GM21528 (cell line): ENCODE data around the gene AMN.

Source experiments
- ATAC-seq: cut with Tn5 transposase; IDR thresholded peaks from one replicate; pipeline ENCODE4 v1.9.1; 2021; ENCODE audit warnings: mild to moderate bottlenecking, moderate library complexity; ENCODE audit not compliant: unreplicated experiment, low FRiP score

Gene AMN

DNA sequence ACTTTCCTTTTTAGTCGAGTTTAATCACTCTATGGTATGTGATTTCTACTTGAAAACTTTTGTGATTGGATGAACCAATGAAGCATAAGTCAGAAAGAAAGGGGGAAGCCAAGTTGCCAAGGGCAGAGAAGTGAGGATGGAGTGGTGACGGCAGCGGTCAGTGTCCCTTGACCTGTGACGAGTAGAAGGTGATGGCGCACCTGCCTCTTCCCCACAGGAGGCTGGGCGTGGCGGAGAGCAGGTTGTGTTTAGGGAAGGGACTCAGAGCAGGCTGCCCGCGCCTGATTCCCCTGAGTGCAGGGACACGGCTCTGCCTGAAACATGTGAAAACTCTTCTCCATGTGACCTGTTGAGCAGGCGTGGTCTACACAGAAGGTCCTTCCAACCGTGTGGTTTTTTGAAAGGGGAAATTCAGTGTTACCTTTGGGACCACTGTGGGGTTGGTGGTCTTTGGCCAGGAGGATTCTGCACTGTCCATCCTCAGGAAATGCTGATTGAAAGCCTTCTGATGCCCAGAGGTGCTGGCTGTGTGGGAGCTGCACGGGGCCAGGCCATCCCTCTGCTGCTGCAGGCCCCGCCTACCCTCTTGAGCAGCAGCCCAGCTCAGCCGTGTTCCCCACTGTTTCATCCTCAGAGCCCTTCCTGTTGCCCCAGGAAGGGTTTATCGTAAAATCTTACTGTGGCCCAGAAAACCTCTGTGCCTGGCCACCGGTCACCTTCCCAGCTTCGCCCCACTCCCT is 23.5 kb upstream of the AMN start:
- ATAC-seq, result no peak

DNA sequence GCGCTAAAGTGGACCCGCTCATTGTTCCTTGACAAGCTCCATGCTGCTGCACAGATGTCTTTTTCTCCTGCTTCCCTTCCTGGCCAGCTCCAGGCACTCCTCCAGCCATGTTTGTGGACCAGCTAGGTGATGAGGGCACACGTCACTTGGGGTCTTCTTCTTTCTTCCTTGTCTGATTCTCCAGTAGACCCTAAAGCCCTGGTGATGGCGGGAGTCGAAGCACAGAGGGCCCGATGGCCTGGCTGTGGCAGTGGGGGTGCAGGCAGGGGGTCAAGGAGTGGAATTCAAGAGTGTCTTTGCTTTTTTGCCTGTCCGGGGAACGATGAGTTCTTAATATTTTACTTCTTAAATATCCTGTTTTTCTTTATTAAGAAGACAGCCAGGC is 23.0 kb upstream of the AMN start:
- no peak for ATAC-seq

DNA sequence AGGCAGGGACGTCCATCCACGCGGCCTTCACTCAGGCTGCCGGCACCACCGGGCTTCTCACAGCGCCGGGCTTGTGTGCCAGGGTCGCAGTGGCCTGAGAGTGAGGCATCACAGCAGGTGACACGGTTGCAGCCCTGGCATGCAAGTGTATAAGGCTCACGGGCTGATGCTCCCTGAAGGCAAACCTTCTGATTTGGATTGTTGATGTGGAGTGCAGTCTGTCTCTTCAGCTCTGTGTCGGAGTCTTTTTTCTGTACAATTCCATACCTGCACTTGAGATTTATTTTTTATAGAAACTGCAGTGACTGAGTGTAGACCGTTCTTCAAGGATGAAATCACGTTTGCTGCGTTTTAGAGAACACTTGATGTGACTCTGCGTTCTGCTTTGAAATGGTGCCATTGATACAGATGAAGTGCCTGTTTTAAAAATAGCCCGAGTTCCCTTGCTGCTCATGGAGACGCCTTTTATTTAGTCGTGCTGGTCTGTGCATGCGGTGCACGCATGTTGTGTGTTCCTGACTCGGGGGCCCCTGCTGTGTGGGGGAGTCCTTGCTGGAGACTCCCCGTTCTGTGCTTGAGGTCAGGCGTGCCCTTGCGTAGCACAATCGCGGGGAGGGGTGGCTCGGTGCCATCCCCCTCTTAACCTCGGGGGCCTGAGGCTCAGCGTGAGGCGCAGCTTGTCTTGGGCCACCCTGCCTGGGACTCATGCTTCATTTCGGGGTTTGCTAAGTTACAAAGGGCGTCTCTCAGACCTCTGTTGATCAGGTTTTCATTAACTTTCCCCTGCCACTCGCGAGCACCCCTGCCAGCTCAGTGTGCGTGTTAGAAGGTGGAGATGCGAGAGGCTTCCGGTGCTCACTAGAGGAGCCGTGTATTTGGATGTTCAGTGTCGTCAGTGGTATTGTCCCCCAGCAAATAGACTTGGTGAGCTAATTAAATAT is 21.6 kb upstream of the AMN start:
- ATAC-seq, result peak; percentile 59

DNA sequence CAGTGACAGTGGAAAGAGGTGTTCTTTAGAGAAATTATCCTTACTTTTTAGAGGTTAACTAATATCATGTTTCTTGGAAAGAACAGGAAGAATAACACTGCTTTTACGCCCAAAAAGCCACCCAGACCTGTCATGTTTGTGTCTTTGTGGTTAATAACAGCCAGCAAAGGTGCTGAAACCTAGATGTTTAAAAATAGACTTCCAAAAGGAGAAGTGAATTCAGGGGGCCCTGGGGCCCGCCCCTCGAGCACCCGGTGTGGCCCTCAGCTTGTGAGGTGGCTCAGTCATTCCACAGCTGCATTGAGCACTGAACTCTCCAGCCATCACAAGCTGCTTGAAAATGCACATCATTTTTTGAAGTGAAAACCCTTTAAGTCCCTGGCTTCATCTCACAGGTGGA is 20.8 kb upstream of the AMN start:
- peak; percentile 68 for ATAC-seq

DNA sequence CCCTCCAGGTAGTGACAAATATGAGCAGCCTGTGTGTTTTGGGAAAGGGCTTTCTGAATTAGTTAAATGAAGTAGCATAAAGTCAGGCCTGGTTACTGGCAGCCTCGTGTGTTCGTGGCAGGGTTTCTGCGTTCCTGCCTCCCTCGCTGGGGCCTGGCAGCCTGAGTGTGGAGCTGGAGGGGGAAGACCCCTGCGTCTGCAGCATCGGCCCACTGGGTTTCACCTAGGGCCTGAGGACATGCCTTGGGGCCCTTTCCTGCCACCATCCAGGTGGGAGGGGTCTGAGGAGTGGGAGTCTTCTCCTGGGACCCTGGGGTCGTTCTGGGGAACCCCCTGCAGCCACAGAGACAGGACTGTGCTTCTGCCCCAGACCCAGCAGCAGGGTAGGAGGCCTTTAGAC is 20.4 kb upstream of the AMN start:
- peak; percentile 14 for ATAC-seq

DNA sequence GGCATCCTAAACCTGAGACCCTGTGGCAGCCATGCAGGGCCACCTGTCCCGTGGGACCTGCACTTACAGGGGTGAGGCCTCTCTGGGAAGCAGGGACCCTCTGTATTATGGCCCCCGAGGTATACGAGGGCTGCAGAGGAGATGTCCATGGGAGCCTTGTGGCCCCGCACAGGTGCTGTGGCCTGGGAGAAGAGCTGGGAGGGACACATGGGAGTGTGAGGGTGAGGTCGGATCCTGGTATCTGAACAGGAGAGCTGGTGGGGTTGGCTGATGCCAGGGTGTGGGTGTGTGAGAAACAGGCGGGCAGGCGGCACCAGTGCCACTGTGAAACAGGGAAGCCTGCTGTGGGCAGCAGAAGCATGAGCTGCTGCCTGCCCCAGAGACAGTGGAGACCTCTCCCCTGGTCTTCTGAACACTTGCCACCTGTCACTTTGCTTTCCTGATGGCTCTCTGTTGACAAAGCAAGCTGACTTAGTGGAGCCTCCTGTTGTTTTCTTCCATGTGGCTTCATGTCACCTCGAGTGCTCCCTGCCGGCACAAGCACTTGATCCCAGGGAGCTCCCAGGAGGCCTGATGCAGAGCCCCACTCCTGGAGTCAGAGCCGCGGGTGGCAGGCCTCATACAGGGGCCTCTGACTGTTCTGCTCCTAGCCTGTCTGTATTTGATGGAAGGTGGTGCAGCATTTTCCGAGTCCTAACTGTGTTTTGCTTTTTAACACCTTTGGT is 19.8 kb upstream of the AMN start:
- no peak for ATAC-seq

DNA sequence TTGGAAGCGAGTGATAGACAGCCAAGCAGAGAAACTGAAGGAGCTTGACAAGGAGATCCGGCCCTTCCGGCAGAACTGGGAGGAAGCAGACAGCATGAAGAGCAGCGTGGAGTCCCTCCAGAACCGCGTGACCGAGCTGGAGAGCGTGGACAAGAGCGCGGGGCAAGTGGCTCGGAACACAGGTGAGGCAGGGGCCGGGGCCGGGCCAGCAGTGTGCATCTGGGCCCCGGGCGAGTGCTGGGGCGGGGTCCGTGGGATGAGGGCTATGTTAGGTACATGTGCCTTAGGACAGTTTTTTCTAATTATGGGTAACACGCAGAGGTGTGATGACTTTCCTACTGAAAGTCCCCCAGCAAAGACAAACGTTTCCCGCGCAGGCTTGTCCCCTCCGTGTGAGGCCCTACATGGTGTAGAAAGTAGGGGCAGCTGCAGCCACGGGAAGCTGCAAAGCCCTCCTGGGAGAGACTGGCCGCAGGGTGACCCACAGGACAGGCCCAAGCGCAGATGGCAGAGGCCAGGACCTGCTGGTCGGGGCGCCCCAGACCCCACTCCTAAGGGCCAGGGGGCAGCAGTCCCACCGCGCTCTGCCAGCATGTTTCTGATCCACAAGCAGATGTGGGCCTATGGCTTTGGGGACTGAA is 19.1 kb upstream of the AMN start:
- no peak for ATAC-seq

DNA sequence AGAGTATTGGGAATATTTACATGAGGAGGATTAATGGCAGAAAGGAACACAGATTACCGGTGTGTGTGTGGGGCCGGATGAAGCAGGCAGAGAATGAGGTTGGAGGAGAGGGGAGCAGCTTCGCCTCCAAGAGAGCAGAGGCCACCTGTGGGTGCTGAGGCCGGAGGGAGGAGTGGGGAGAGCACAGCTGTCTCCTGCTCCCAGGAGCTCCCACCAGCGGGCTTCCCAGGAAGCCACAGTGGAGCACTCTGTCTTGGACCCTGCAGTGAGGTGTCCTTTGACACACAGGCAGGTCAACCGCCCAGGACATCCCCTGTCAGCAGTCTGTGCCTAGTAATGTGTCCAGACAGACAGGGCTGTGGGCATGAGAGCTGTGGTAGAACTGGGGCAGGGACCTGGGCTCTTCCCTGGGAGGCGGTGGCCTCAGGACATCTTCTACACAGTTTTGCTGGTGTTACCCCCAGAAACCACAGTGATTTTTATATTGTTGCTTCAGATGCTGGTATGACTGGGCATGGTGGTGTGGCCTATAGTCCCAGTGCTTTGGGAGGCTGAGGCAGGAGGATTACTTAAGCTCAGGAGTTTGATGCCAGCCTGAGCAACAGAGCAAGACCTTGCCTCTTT is 18.5 kb upstream of the AMN start:
- no peak for ATAC-seq

DNA sequence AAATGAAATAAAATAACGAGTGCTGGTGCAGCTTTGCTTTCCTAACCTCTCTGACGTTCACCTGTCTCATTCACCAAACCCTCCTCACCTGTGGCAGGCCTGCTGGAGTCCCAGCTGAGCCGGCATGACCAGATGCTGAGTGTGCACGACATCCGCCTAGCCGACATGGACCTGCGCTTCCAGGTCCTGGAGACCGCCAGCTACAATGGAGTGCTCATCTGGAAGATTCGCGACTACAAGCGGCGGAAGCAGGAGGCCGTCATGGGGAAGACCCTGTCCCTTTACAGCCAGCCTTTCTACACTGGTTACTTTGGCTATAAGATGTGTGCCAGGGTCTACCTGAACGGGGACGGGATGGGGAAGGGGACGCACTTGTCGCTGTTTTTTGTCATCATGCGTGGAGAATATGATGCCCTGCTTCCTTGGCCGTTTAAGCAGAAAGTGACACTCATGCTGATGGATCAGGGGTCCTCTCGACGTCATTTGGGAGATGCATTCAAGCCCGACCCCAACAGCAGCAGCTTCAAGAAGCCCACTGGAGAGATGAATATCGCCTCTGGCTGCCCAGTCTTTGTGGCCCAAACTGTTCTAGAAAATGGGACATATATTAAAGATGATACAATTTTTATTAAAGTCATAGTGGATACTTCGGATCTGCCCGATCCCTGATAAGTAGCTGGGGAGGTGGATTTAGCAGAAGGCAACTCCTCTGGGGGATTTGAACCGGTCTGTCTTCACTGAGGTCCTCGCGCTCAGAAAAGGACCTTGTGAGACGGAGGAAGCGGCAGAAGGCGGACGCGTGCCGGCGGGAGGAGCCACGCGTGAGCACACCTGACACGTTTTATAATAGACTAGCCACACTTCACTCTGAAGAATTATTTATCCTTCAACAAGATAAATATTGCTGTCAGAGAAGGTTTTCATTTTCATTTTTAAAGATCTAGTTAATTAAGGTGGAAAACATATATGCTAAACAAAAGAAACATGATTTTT is 17.1 kb upstream of the AMN start:
- no peak for ATAC-seq

DNA sequence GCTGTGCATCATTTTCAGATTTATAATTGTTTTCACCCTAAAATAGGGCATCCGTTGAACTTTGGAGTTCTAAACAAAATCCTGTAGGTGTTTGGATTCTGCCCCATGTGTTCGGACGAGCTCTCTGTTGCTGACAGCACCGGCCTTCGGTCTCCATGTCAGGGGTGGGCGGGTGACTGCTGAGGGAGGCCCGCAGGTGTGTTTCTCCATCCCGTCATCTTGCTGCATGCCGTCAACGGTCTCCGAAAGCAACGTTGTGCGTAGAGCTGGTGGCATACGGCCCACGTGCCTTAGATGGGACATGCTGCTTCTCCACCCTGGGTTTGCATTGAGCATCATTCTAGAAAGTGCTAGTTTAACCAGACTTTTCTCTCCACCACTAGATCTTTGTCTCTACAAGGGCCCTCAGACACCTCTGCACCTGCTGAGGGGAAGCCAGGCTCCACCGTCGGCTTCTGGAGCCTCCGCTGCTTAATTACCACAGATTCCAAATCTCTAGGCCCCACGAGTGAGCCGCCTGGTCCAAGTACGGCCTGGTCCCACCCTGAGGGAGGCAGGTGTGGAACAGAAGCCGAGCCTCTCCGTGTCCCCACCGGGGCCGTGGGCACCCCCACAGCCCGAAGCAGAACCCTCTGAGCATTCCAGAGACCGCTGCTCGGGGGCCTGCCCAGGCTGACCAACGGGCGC is 15.7 kb upstream of the AMN start:
- no peak for ATAC-seq

DNA sequence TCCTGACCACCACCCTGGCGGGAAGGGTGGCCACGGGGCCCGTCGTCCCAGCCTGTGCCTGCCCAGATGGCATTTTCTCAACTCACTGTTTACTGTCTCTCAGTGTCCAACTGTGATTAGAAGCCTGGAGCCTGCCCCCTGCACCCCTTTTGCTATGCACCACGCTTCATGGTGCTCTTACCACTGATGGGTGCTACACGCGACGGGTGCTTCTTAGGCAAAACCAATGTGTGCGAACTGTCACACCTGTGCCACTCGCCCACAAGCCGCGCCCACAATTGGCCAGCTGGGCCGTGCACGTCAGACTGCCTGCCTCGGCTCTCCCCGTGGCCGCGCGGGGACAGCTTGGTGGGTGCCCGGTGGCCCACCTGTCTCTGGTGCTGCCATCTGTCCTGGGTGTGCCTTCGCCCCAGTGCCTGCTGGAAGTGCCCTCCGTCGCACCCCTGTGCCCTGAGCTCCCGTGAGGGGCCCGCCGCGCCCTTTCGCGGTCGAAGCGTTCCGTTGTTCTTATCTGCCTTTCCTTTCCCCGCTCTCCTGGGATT is 15.1 kb upstream of the AMN start:
- no peak for ATAC-seq

DNA sequence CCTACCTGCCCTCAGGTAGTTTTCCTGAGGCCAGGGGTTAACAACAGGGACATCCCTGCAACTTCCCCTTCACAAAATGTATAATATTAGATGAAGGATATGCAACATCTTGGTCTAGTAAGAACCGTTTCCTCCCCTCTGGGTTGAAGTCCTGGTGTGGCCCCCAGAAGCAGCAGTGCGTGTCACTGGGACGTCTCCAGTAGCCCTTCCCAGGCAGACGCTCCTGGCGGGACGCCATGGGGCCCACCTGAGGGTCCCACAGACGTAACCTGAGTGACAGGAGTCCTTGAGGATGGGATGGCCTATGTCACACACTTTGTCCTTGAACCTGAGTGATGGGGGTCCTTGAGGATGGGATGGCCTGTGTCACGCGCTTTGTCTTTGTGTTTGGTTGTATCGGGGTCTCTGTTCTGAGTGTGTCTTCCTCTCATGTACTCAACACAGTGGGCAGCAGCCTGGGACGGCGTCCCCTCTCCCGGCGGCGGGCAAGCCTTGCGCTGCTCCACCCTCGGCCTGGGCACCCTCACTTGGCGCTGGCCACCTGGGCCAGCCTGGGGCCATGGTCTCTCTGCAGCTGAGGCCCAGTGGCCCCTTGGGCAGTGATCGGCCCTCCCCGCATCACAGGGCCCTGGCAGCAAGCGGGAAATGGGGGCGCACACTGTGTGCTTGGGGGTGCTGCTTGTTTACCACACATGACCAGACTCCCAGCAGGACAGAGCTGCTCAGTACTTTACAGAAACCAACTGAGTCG is 14.3 kb upstream of the AMN start:
- no peak for ATAC-seq

DNA sequence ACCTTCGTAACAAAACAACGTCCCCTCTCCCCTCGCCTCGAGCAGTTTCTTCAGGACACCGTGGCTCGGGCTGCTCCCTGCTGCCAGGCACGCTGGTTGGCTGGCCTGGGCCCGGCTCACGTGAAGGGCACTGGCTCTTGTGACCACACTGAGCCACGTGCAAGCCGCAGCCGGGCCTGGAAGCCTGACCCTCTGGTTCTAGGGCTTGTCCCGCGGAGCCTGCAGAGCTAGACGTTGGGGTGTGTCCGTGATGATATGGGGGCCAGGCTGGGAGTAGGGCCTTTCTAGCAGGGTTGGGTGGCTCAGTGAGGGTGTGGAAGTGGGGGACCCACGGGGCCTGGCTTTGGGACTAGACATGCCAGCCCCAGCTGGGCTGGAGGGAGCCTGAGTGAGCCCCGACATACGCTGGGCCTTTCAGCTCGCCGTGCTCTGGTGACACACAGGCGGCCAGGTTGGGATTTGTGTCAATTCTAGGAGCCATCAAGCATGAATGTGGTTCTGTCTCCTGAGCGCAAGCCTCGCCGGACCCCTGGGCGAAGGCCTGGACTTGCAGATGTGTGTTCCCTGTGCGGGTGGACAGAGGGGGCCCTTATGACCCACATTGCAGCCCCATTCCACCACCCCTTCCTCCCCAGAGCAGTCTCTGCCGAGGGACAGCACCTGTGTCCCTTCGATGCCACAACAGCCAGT is 13.6 kb upstream of the AMN start:
- no peak for ATAC-seq

DNA sequence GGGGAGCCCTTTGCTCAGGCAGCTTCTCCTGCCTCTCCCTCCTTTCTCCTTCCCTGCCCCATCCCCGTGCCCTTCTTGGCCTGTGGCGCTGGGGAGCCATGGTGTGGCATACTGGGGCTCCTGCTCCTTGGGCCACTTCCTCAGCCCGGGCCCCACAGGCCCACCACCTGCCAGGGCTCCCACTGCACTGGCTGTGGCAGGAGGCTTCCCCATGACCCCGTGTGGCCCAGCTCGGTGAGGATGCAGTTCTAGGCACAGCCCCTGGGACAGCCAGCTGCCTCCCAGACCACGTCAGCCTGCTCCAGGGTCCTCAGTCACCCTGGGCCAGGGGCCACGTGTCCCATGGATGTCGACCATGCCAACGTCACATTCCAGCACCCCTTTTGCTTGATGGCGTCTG is 13.0 kb upstream of the AMN start:
- ATAC-seq, result no peak

DNA sequence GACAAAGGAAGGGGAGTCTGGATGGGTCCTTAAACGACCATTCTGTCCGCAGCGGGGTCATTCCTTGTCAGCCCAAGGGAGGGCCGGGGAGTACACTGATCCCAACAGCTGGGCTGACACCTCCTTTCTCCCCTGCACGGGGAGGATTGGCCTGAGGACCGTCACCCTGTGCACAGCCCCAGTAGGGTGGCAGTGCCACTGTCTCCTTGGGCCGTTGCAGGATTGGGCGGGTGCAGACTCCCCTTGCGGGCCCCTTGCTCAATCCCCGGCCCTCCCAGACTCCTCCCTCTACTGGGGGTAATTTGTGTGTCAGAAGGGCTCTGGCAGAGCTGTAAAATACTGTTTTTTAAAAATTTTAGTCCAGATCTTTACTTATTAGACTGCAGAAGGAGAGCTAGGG is 12.6 kb upstream of the AMN start:
- no peak for ATAC-seq

DNA sequence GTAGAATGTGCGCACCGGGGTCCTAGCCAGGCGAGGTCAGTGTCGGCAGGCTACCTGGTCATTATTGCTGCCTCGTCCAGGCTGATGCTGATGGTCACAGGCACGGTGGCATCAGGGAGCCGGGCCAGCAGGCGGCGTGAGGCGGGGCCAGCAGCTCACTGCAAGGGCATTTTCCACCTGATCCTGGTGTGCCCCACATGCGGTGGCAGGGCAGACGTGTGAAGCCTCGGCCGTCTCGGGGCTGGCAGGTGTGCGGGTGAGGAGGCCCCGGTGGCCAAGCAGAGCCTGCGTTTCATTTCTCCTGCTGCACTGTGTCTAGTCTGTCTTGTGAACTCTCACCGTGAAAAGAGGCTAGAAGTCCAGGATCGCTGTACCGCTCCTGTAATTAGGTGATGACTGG is 12.0 kb upstream of the AMN start:
- ATAC-seq, result no peak

DNA sequence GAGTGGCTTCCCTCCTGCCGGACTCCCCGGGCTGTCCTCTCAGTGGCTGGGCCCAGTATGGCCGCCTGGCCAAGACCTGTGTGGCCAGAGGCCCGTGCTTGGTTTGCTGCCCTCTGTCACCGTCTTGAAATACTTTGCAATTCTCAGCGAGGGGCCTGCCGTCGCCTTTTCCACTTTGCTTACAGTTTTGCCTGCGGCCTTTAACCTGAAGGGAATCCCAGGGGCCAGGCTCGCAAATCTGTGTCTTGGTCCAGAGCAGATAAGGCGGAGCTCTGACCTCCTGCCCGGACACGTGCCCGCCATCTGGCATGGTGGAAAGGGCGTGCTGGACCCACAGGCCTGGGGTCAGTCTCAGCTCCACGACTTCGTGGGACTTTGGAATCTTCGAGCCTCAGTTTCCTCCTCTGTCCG is 10.9 kb upstream of the AMN start:
- no peak for ATAC-seq
